ENCODE data around the gene DSCAM. TPM values are rescaled to one million over a fixed set of nuclear protein-coding genes. Genes with fewer than 3 reads are reported as not detected.

Gene DSCAM
- total RNA-seq, 2 experiments from 2014 or later, result not detected

DNA sequence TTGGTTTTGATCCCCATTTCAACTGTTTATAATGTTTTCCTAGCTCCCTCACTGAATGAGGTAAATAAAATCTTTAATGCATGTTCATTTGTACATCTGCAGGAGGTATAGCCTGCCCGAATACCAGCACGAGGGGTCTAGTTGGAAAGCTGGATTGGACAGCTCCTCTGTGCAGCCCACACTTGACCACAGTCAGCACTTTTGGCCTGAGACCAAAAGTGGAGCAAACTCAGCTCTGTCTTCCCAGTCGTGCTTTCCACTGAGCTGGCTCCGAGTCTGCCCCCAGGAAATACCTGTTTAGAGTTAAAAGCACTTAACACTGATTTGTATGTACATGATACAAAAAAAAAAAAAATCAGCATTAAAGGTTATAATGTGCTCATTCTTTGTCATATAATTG lies 224.4 kb downstream of the DSCAM start:
- peaks cover 3% of the 10 kb centered on the region for H3K36me3 Mint-ChIP-seq

DNA sequence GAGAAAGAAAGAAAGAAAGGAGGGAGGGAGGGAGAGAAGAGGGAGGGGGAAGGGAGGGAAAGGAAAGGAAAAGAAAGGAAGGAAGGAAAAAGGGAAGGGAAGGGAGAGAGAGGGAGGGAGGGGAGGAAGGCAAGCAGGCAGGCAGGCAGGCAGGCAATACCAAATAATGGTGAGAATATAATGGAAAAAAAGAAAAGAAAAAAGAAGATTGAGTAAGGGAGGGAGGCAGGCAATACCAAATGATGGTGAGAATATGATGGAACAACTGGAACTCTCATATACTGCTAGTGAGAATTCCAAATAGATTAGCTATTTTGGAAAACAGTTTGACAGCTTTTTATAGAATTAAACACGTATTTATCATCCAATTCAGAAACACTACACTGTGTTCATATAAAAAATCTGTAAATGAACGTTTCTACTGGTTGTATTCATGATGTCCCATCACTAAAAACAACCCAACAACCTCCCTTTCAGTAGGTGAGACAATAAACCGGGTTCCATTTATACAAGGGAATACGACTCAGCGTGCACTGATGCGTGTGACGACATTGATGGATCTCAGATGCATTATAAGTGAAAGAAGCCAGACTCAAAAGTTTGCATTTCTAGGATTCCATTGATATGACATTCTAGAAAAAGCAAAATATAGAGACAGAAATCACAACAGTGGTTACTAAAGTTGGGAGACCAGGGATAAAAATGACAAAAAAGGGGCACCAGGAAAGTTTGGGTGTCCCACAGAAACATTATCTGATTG lies 226.4 kb downstream of the DSCAM start:
- Mint-ChIP-seq H3K9me3 (peaks cover 7% of the 10 kb centered on the region), H3K27me3 (no peaks in the 10 kb centered on the region), H3K27ac (no peak overlapping the region), H3K4me3 (no peak overlapping the region), H3K36me3 (peaks cover 3% of the 10 kb centered on the region), H3K4me1 (ENCODE audit: low read depth) (no peaks in the 10 kb centered on the region)
- DNase-seq, result no peak
- intact Hi-C loops (cut with micrococcal nuclease), result no loop called here
- CTCF ChIA-PET, result no interaction called here
- POLR2A ChIA-PET, result no interaction called here

More for the DNA sequence above, 224.4 kb downstream of the DSCAM start:
- Mint-ChIP-seq H3K27ac (no peak overlapping the region), H3K27me3 (no peaks in the 10 kb centered on the region), H3K9me3 (peaks cover 7% of the 10 kb centered on the region), H3K4me3 (no peak overlapping the region), H3K4me1 (ENCODE audit: low read depth) (no peaks in the 10 kb centered on the region)
- POLR2A ChIA-PET, result no interaction called here
- no peak for DNase-seq
- CTCF ChIA-PET, result no interaction called here
- intact Hi-C loops (cut with micrococcal nuclease), result no loop called here

DNA sequence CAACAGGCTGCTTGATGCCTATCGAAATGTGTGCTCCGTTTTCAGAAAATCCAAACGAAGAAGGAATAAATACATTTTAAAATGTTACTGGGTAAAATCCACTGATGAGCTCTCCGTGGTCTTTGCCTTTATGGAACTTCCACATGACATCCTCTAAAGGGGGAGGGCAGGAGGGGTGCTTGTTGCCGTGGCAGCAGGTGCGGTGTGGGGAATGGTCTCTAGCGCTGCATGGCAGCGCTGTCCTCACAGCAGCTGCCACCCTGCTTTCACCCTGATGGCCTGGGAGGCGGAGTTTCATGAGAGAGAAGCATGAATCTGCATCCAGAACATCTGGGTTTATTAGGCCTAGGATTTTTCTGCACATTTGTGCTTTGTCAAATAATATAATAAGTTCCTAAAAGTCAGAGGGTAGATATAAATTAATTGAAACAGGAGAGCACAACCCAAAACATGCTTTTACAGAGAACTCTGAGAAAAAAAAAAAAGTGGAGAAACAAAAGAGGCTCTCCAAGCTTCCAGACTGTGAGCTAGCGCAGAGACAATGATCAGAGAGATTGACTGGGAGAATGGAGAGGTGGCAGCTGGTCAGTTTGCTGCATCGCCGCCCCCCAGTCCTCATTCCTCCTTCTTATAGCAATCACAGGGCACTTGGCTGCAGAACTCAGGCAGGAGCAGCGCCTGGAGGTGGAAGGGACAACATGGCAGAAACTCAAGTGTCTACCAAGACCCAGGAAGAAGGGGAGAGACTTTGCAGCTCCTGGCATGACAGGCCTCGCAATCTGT lies 228.6 kb downstream of the DSCAM start:
- Mint-ChIP-seq H3K27me3 (no peaks in the 10 kb centered on the region), H3K36me3 (peaks cover 3% of the 10 kb centered on the region), H3K27ac (no peak overlapping the region), H3K4me3 (no peak overlapping the region), H3K9me3 (peaks cover 7% of the 10 kb centered on the region), H3K4me1 (ENCODE audit: low read depth) (no peaks in the 10 kb centered on the region)
- CTCF ChIA-PET, result no interaction called here
- no peak for DNase-seq
- intact Hi-C loops (cut with micrococcal nuclease), result no loop called here
- POLR2A ChIA-PET, result no interaction called here

DNA sequence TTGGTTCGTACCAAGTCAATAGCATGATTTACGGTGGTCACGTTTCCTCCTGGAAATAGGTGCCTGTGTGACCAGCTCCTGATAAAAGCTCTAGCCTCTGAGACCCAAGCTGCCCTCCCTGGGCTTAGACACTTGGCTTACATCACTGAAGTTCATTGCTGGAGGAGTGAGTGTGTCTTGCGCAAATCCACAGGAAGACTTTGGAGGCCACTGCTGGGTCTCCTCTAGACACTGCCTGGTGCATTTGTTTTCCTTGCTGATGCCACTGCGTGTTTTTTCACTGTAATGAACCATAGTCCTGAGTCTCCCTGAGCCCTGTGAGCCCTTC lies 230.6 kb downstream of the DSCAM start:
- intact Hi-C loops (cut with micrococcal nuclease), result no loop called here
- H3K4me1 Mint-ChIP-seq (ENCODE audit: low read depth), result no peaks in the 10 kb centered on the region
- no peak overlapping the region for H3K4me3 Mint-ChIP-seq
- H3K9me3 Mint-ChIP-seq, result peaks cover 7% of the 10 kb centered on the region
- H3K27me3 Mint-ChIP-seq, result no peaks in the 10 kb centered on the region
- DNase-seq, result no peak
- H3K27ac Mint-ChIP-seq, result no peak overlapping the region
- peaks cover 3% of the 10 kb centered on the region for H3K36me3 Mint-ChIP-seq
- ChIA-PET POLR2A (no interaction called here), CTCF (no interaction called here)

DNA sequence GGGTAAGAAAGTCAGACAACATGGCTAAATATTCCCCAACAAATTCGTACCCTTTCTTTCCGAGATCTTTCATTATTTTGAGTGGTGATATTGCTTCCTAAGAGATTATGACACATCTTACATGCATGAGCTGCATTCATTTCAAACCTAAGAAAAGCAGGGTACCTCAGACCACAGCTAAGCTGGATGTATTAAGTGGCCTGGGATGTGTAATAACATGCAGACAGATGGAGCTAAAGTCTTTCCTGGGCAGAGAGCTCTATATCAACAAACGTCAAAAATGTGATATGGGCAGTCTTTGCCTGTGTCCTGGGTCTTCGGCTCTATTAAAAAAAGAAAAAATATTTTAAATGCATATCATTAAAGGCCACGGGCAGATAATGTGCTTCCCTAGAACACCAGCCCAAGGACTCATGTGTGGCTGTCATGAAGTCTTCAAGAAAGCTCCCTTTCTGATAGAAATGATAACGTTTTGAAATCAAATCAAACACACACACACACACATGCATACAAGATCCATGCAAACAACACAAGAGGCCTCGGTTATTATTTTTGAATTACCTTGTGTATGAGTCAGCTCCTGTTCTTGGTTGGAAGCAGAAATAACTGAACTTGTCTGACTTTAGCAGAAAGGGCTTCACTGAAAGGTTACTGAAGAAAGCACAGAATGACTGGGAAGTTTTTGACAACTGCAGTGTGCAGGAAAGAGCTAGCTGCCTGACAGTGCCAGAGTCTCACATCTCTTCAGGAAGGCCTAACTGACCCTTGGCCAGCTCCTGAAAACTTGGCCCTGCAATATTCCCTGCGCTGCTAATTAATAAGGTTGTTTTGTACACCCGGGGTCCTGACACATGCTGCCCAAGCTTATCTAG lies 231.2 kb downstream of the DSCAM start:
- Mint-ChIP-seq H3K4me3 (no peak overlapping the region), H3K27me3 (no peaks in the 10 kb centered on the region), H3K36me3 (peaks cover 3% of the 10 kb centered on the region), H3K27ac (no peak overlapping the region), H3K4me1 (ENCODE audit: low read depth) (no peaks in the 10 kb centered on the region), H3K9me3 (peaks cover 7% of the 10 kb centered on the region)
- intact Hi-C loops (cut with micrococcal nuclease), result no loop called here
- ChIA-PET POLR2A (no interaction called here), CTCF (no interaction called here)
- no peak for DNase-seq

DNA sequence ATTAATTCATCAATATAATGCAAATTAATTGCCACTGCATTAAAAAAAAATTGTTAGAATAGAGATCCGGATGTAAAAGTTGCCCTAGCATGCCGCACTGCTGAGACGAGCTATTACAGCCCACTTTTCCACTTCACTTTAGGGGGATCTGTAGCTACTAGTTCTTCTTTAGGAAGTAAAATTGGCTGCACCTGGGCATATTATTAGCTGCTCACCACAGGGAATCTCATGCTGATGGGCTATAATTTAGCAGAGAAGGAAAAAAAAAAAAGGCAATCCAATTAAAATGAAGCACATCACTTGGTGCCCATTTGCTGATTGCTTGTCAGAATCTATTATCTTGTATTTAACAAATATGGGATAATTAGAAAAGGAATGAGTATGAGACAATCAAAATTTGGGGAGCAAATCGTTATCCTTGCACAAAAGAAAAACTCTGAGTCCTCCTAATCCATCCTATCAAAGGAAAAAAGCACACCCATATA lies 233.4 kb downstream of the DSCAM start:
- intact Hi-C loops (cut with micrococcal nuclease), result no loop called here
- POLR2A ChIA-PET, result no interaction called here
- H3K4me1 Mint-ChIP-seq (ENCODE audit: low read depth), result no peaks in the 10 kb centered on the region
- no peak overlapping the region for H3K4me3 Mint-ChIP-seq
- H3K27me3 Mint-ChIP-seq, result no peaks in the 10 kb centered on the region
- DNase-seq, result no peak
- H3K27ac Mint-ChIP-seq, result no peak overlapping the region
- CTCF ChIA-PET, result no interaction called here
- peaks cover 6% of the 10 kb centered on the region for H3K9me3 Mint-ChIP-seq
- peaks cover 3% of the 10 kb centered on the region for H3K36me3 Mint-ChIP-seq

DNA sequence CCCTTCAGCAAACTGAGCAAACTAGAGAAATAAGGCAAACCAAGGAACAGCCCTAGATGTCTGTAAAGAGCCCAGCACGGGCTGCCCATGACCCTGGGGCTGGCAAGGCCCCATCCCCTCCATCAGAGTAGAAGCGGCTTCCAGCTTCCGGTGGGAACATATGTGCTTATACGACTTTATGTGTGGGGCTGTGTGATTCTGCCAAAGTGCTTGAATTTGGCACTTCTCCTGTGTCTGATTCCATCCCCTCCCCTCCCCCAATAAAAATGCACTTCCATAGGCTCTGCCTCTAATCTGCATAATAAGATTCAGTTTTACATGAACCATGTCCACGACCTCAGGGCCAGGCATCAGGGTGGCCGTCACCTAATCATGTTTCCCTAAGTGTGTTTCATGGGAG lies 236.6 kb downstream of the DSCAM start:
- Mint-ChIP-seq H3K4me1 (ENCODE audit: low read depth) (no peaks in the 10 kb centered on the region), H3K4me3 (no peak overlapping the region), H3K27ac (no peak overlapping the region), H3K36me3 (peaks cover 1% of the 10 kb centered on the region), H3K9me3 (peaks cover 11% of the 10 kb centered on the region), H3K27me3 (no peaks in the 10 kb centered on the region)
- ChIA-PET POLR2A (no interaction called here), CTCF (no interaction called here)
- no peak for DNase-seq
- intact Hi-C loops (cut with micrococcal nuclease), result no loop called here

DNA sequence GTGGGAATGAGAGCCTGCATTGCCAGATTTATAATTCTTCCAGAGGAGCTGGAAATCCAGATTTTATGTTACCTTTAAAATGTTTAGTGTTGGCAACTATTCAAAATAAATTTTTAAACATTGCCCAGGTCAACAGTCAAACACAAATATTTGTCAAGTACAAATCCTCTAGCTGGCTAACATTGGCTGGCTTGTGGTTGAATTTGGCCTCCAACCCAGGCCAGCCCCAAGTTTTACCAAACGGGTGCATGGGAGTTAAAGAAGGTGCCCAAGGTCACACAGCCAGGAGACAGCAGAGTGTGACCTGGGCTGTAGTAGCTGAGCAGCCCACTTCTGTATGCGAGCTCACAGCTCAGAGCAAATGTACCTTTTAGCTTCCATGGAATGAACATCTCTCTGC lies 240.6 kb downstream of the DSCAM start:
- peaks cover 11% of the 10 kb centered on the region for H3K9me3 Mint-ChIP-seq

DNA sequence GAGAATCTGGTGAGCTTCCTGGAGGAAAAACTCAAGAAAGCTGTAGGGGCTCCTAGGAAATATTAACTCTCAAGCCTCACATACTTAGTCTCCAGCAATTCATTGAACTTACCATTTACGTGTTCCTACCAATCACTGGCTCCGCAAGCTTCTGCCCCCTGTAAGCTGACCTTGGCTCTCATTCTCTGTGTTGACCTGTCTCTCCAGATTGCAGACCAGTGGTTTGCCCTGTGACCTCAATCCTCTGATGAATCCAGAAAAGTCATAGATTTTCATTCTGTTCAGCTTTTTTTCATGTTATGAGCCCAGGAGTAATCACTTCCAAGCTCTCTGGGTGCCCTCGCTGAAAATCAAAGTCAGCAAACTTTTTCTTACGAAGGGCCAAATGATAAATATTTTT lies 241.9 kb downstream of the DSCAM start:
- no peaks in the 10 kb centered on the region for H3K27me3 Mint-ChIP-seq
- H3K36me3 Mint-ChIP-seq, result peaks cover 1% of the 10 kb centered on the region
- H3K4me3 Mint-ChIP-seq, result no peak overlapping the region
- H3K27ac Mint-ChIP-seq, result no peak overlapping the region
- H3K9me3 Mint-ChIP-seq, result peaks cover 15% of the 10 kb centered on the region
- no peak for DNase-seq
- H3K4me1 Mint-ChIP-seq (ENCODE audit: low read depth), result no peaks in the 10 kb centered on the region
- POLR2A ChIA-PET, result no interaction called here
- intact Hi-C loops (cut with micrococcal nuclease), result no loop called here
- CTCF ChIA-PET, result no interaction called here

More for the DNA sequence above, 240.6 kb downstream of the DSCAM start:
- intact Hi-C loops (cut with micrococcal nuclease), result no loop called here
- Mint-ChIP-seq H3K36me3 (peaks cover 1% of the 10 kb centered on the region), H3K4me1 (ENCODE audit: low read depth) (no peaks in the 10 kb centered on the region), H3K27me3 (no peaks in the 10 kb centered on the region), H3K4me3 (no peak overlapping the region), H3K27ac (no peak overlapping the region)
- DNase-seq, result no peak
- ChIA-PET POLR2A (no interaction called here), CTCF (no interaction called here)

DNA sequence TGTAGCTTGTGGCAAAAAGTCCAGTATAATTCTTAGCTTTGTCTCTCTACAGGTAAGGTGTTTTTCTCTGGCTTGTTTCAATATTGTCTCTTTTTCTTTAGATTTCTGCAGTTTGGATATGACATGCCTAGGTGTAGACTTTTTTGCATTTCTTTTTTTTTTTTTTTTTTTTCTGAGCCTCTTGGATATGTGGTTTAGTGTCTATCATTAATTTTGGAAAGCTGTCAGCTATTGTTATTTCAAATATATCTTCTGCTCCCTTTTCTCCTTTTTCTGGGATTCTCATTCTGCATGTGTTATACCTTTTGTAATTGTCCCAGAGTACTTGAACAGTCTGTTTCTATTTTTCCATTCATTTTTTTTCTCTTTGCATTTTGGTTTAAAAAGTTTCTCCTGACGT lies 243.2 kb downstream of the DSCAM start:
- Mint-ChIP-seq H3K36me3 (peaks cover 1% of the 10 kb centered on the region), H3K9me3 (peaks cover 15% of the 10 kb centered on the region), H3K27ac (no peak overlapping the region), H3K4me3 (no peak overlapping the region), H3K27me3 (no peaks in the 10 kb centered on the region), H3K4me1 (ENCODE audit: low read depth) (no peaks in the 10 kb centered on the region)
- no peak for DNase-seq
- ChIA-PET POLR2A (no interaction called here), CTCF (no interaction called here)
- intact Hi-C loops (cut with micrococcal nuclease), result no loop called here

DNA sequence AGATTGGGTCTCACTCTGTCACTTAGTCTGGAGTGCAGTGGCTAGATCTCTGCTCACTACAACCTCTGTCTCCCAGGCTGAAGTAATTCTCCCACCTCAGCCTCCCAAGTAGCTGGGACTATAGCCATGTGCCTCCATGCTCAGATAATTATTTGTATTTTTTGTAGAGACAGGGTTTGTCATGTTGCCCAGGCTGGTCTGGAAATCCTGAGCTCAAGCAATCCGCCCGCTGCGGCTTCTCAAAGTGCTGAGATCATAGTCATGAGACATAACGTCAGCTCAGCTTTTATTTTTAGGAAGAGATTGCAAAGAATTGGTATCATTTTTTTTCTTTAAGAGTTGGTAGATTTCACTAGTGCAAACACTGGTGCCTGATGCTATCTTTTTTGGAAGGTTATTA lies 244.9 kb downstream of the DSCAM start:
- intact Hi-C loops (cut with micrococcal nuclease), result no loop called here
- Mint-ChIP-seq H3K36me3 (no peaks in the 10 kb centered on the region), H3K27ac (no peak overlapping the region), H3K9me3 (peaks cover 18% of the 10 kb centered on the region), H3K4me1 (ENCODE audit: low read depth) (no peaks in the 10 kb centered on the region), H3K4me3 (no peak overlapping the region), H3K27me3 (no peaks in the 10 kb centered on the region)
- ChIA-PET POLR2A (no interaction called here), CTCF (no interaction called here)
- no peak for DNase-seq

DNA sequence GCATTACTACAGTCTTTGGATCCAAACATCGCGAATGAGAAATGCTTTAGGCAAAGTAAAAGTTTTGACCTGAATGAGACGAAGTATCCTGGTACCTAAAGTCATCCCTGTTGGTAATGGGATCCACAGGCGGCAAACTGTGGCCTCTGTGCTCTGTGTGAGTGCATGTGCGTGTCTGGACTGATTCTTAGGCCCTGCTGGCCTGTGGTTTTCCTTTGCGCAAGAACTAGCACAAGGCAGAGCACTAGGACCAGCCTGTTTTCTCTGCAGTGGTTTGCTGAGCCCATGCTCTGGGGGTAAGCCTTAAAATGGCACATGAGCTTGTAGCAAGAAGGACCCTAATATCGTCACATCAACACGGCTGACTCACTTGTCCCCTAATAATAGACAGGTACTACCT lies 251.2 kb downstream of the DSCAM start:
- Mint-ChIP-seq H3K36me3 (no peaks in the 10 kb centered on the region), H3K27me3 (no peaks in the 10 kb centered on the region), H3K27ac (no peak overlapping the region), H3K9me3 (peaks cover 16% of the 10 kb centered on the region), H3K4me1 (ENCODE audit: low read depth) (no peaks in the 10 kb centered on the region), H3K4me3 (no peak overlapping the region)
- POLR2A ChIA-PET, result no interaction called here
- DNase-seq, result no peak
- intact Hi-C loops (cut with micrococcal nuclease), result no loop called here
- CTCF ChIA-PET, result no interaction called here

Data from activated CD4-positive, alpha-beta memory T cell treated with anti-CD3 and anti-CD28 coated beads for 36 hours (primary cell).